ENCODE results near the gene SRMS.

The SRMS gene

DNA sequence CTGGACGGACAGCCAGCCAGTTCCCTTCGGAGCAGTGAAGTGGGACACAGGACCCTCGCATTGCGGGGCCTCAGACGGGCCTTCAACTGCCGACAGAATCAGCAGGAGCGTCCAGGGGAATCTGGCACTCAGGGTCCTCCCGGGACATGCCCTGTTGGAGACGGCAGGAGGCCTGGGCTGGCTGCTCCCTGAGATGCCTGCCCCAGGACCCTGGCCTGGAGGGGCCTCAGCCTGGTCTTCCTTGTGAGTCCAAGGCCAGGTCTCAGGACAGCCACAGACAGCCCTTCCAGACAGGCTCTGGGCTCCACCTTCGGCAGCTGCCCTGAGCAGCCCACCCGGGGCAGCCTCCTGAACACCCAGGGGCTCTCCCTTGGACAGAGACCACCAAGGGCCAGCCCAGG lies 41.1 kb upstream of the SRMS start:
- Histone ChIP-seq H3K9ac (ENCODE audit: low read length) (no peak overlapping the region), H3K27me3 (ENCODE audit: control insufficient read depth in 1 of 2, insufficient read depth in 2 of 2, low read length in 2 of 2) (no peaks in the 10 kb centered on the region), H3K9me3 (ENCODE audit: low read length) (no peaks in the 10 kb centered on the region), H3K27ac (ENCODE audit: low read depth, low read length) (no peak overlapping the region), H3K4me1 (ENCODE audit: insufficient read depth, low read length) (no peaks in the 10 kb centered on the region), H3K4me3 (ENCODE audit: low read depth in 1 of 2, low read length in 2 of 2) (no peak overlapping the region), H3K36me3 (ENCODE audit: insufficient read depth, low read length) (peaks cover 16% of the 10 kb centered on the region)

GRCh38 chr20:63587776-63588591 lies 40.4 kb upstream of the SRMS start:
- H3K4me1 ChIP-seq (ENCODE audit: insufficient read depth, low read length) = no peaks in the 10 kb centered on the region
- no peaks in the 10 kb centered on the region for H3K27me3 ChIP-seq (ENCODE audit: control insufficient read depth in 1 of 2, insufficient read depth in 2 of 2, low read length in 2 of 2)
- no peaks in the 10 kb centered on the region for H3K9me3 ChIP-seq (ENCODE audit: low read length)
- H3K4me3 ChIP-seq (ENCODE audit: low read depth in 1 of 2, low read length in 2 of 2) = no peak overlapping the region
- H3K9ac ChIP-seq (ENCODE audit: low read length) = no peak overlapping the region
- H3K36me3 ChIP-seq (ENCODE audit: insufficient read depth, low read length) = peaks cover 13% of the 10 kb centered on the region
- H3K27ac ChIP-seq (ENCODE audit: low read depth, low read length) = no peak overlapping the region

DNA sequence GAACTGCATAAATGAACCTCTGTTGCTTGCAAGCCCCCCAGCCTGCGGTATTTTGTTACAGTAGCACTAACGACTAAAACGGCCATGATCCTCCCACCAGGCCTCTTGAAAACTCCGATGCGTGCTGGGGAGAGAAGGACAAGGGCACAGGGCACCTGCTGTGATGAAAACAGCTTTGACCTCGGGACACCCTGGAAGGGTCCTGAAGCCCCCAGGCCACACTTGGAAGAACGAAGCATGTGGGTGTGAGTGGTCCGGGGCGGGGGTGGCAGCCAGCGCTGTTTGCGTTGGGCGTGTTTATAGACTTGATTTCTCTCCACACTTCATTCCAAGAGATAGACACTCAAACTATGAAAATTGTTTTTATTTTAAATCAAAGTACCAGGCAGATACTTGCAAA lies 39.7 kb upstream of the SRMS start:
- H3K4me1 ChIP-seq (ENCODE audit: insufficient read depth, low read length) = no peaks in the 10 kb centered on the region
- peaks cover 6% of the 10 kb centered on the region for H3K36me3 ChIP-seq (ENCODE audit: insufficient read depth, low read length)
- H3K27ac ChIP-seq (ENCODE audit: low read depth, low read length) = no peak overlapping the region
- H3K27me3 ChIP-seq (ENCODE audit: control insufficient read depth in 1 of 2, insufficient read depth in 2 of 2, low read length in 2 of 2) = no peaks in the 10 kb centered on the region
- H3K9ac ChIP-seq (ENCODE audit: low read length) = no peak overlapping the region
- no peaks in the 10 kb centered on the region for H3K9me3 ChIP-seq (ENCODE audit: low read length)
- no peak overlapping the region for H3K4me3 ChIP-seq (ENCODE audit: low read depth in 1 of 2, low read length in 2 of 2)

DNA sequence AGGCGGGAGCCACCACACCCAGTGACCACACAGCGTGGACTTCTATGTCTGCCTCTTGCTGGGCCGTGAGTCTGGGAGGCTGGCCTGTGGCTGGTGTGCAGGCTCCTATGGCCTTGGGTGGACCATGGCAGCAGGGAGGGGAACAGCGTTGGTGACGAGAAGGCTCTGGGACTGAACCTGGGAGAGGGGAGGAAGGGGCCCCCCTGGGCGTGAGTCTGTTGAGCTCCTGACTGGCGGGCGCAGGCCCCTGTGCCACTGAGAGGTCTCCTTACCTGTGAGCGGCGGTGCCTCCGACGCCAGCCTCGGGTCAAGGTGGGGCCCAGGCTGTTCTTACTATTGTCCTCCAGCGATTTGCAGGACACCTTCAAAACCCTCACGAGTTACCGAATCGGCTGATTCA lies 39.2 kb upstream of the SRMS start:
- Histone ChIP-seq H3K27ac (ENCODE audit: low read depth, low read length) (no peak overlapping the region), H3K27me3 (ENCODE audit: control insufficient read depth in 1 of 2, insufficient read depth in 2 of 2, low read length in 2 of 2) (no peaks in the 10 kb centered on the region), H3K4me3 (ENCODE audit: low read depth in 1 of 2, low read length in 2 of 2) (no peak overlapping the region), H3K9ac (ENCODE audit: low read length) (no peak overlapping the region), H3K4me1 (ENCODE audit: insufficient read depth, low read length) (no peaks in the 10 kb centered on the region), H3K36me3 (ENCODE audit: insufficient read depth, low read length) (peaks cover 1% of the 10 kb centered on the region), H3K9me3 (ENCODE audit: low read length) (no peaks in the 10 kb centered on the region)

- Histone ChIP-seq H3K27me3 (ENCODE audit: control insufficient read depth in 1 of 2, insufficient read depth in 2 of 2, low read length in 2 of 2) (no peaks in the 10 kb centered on the region), H3K36me3 (ENCODE audit: insufficient read depth, low read length) (no peaks in the 10 kb centered on the region), H3K9ac (ENCODE audit: low read length) (no peak overlapping the region), H3K4me3 (ENCODE audit: low read depth in 1 of 2, low read length in 2 of 2) (no peak overlapping the region), H3K4me1 (ENCODE audit: insufficient read depth, low read length) (no peaks in the 10 kb centered on the region), H3K27ac (ENCODE audit: low read depth, low read length) (no peak overlapping the region), H3K9me3 (ENCODE audit: low read length) (no peaks in the 10 kb centered on the region)
These were observed 38.3 kb upstream of the SRMS start for GRCh38 chr20:63585616-63586565.

DNA sequence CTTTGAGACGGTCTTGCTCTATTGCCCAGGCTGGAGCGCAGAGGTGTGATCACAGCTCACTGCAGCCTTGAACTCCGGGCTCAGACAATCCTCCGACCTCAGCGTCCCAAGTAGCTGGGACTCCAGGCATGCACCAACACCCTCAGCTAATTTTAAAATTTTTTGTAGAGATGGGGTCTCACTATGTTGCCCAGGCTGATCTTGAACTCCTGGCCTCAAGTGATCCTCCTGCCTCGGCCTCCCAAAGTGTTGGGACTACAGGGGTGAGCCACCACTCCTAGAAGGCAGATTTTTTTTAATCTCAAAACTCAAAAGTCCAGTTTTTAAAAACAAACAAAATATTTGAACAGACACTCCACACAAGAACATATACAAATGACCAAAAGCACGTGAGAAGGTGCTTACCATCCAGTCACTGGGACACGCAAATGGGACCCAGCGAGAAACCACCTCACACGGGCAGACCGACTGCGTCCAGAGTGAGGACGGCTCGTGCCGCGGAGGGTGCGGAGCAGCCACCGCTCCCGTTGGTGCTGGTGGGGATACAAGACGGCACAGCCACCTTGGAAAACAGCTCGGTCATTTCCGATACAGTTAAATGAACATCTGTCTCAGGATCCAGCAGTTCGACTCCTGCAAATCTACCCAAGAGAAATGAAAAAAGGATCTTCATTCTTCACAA lies 35.0 kb upstream of the SRMS start:
- Histone ChIP-seq H3K4me1 (ENCODE audit: insufficient read depth, low read length) (peaks cover 2% of the 10 kb centered on the region), H3K4me3 (ENCODE audit: low read depth in 1 of 2, low read length in 2 of 2) (no peak overlapping the region), H3K9ac (ENCODE audit: low read length) (no peak overlapping the region), H3K9me3 (ENCODE audit: low read length) (no peaks in the 10 kb centered on the region), H3K27ac (ENCODE audit: low read depth, low read length) (no peak overlapping the region), H3K36me3 (ENCODE audit: insufficient read depth, low read length) (no peaks in the 10 kb centered on the region), H3K27me3 (ENCODE audit: control insufficient read depth in 1 of 2, insufficient read depth in 2 of 2, low read length in 2 of 2) (no peaks in the 10 kb centered on the region)

GRCh38 chr20:63580796-63581461 lies 33.4 kb upstream of the SRMS start:
- peaks cover 3% of the 10 kb centered on the region for H3K4me1 ChIP-seq (ENCODE audit: insufficient read depth, low read length)
- H3K9me3 ChIP-seq (ENCODE audit: low read length) = no peaks in the 10 kb centered on the region
- H3K9ac ChIP-seq (ENCODE audit: low read length) = no peak overlapping the region
- no peak overlapping the region for H3K27ac ChIP-seq (ENCODE audit: low read depth, low read length)
- H3K36me3 ChIP-seq (ENCODE audit: insufficient read depth, low read length) = no peaks in the 10 kb centered on the region
- H3K27me3 ChIP-seq (ENCODE audit: control insufficient read depth in 1 of 2, insufficient read depth in 2 of 2, low read length in 2 of 2) = no peaks in the 10 kb centered on the region
- H3K4me3 ChIP-seq (ENCODE audit: low read depth in 1 of 2, low read length in 2 of 2) = no peak overlapping the region

- H3K9me3 ChIP-seq (ENCODE audit: low read length) = no peaks in the 10 kb centered on the region
These were observed 31.6 kb upstream of the SRMS start for GRCh38 chr20:63579017-63579694.

GRCh38 chr20:63578224-63579016 lies 30.9 kb upstream of the SRMS start:
- H3K4me1 ChIP-seq (ENCODE audit: insufficient read depth, low read length) = peaks cover 5% of the 10 kb centered on the region
- H3K9me3 ChIP-seq (ENCODE audit: low read length) = no peaks in the 10 kb centered on the region
- H3K27ac ChIP-seq (ENCODE audit: low read depth, low read length) = no peak overlapping the region
- no peaks in the 10 kb centered on the region for H3K27me3 ChIP-seq (ENCODE audit: control insufficient read depth in 1 of 2, insufficient read depth in 2 of 2, low read length in 2 of 2)
- H3K9ac ChIP-seq (ENCODE audit: low read length) = no peak overlapping the region
- H3K4me3 ChIP-seq (ENCODE audit: low read depth in 1 of 2, low read length in 2 of 2) = no peak overlapping the region
- H3K36me3 ChIP-seq (ENCODE audit: insufficient read depth, low read length) = no peaks in the 10 kb centered on the region

More at GRCh38 chr20:63579017-63579694, 31.6 kb upstream of the SRMS start:
- Histone ChIP-seq H3K9ac (ENCODE audit: low read length) (no peak overlapping the region), H3K4me3 (ENCODE audit: low read depth in 1 of 2, low read length in 2 of 2) (no peak overlapping the region), H3K27ac (ENCODE audit: low read depth, low read length) (no peak overlapping the region), H3K27me3 (ENCODE audit: control insufficient read depth in 1 of 2, insufficient read depth in 2 of 2, low read length in 2 of 2) (no peaks in the 10 kb centered on the region), H3K4me1 (ENCODE audit: insufficient read depth, low read length) (peaks cover 3% of the 10 kb centered on the region), H3K36me3 (ENCODE audit: insufficient read depth, low read length) (no peaks in the 10 kb centered on the region)

GRCh38 chr20:63577317-63577894 lies 29.9 kb upstream of the SRMS start:
- Histone ChIP-seq H3K4me1 (ENCODE audit: insufficient read depth, low read length) (peaks cover 12% of the 10 kb centered on the region), H3K27ac (ENCODE audit: low read depth, low read length) (no peak overlapping the region), H3K36me3 (ENCODE audit: insufficient read depth, low read length) (no peaks in the 10 kb centered on the region), H3K9me3 (ENCODE audit: low read length) (no peaks in the 10 kb centered on the region), H3K27me3 (ENCODE audit: control insufficient read depth in 1 of 2, insufficient read depth in 2 of 2, low read length in 2 of 2) (no peaks in the 10 kb centered on the region), H3K9ac (ENCODE audit: low read length) (no peak overlapping the region), H3K4me3 (ENCODE audit: low read depth in 1 of 2, low read length in 2 of 2) (no peak overlapping the region)
